Activated CD4-positive, alpha-beta T cell treated with anti-CD3 and anti-CD28 coated beads, Interleukin-2, amount 50 U/mL, for 16 hours (primary cell): ENCODE data around the gene MTA1.

Source experiments
- DNase-seq: peaks from one replicate; pipeline ENCODE4 v3.0.0-alpha.2; 2020

The MTA1 gene

GRCh38 chr14:105447651-105448640 lies 28.3 kb downstream of the MTA1 start:
- no peak for DNase-seq

DNA sequence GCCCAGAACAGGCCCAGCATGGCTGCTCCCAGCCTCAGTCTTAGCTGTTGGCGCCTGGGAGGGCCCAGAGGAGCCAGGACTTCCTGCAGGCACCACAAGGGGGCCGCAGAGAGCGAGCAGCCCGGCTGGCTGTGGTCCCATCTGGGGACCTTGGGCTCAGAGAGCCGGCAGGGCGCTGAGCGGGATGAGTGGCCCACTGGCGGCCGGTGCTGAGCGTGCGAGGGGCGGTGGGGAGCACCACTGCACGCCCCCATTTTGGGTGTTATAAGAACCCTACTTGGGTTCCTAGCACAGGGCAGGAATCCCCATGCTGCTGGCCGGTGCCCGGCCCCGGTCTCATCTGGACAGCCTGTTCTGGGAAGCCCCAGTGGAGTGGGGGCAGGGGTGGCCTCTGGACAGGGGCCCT lies 29.1 kb downstream of the MTA1 start:
- peak; percentile 54 for DNase-seq

DNA sequence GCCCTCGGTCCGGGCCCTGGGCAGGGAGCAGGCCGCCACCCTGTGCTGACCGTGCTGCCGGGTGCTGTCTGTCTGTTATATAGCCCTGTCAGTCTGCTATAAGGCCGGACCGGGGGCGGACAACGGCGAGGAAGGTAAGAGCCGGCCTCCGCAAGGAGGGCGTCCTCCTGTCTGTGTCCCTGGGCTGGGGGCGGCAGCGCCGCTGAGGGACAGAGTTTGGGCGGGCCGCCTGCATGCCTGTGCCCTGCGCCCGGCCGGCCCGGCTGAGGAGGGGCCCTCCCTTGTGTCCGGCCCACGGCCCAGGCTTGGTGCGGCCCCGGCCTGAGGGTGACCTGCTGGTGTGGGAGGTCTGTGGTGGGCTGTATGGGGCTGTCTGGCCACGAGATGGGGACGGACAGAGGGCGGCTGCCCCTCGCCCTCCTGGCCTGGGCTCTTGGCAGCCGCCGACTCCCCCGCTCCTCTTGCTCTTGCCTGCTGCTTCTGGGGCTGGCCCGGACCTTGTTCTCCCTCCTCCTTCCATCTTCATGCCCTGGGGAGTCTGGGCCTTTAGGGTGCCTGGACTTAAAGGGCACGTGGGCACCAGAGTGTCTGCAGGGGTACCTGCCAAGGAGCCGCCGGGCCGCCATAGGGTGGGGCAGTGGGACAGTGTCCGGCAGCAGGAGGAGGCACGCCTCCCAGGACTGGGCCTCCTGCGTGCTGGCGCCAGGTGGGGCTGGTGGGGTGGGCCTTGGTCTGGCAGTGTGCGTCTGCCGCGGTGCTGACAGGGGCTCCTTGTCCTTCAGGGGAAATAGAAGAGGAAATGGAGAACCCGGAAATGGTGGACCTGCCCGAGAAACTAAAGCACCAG lies 29.9 kb downstream of the MTA1 start:
- DNase-seq: no peak

DNA sequence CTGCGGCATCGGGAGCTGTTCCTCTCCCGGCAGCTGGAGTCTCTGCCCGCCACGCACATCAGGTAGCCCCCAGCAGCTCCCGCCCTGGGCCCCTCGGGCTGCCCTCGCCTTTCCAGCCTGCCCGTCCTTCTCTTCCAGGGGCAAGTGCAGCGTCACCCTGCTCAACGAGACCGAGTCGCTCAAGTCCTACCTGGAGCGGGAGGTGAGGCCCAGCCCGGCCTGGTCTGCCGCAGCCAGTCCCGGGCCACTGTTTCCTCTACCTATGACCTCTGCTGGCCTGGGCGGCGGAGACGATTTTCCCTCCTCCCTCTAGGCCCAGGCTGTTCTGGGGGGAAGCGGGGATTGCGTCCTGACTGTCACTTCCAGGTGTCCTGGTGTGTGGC lies 30.5 kb downstream of the MTA1 start:
- DNase-seq: no peak

DNA sequence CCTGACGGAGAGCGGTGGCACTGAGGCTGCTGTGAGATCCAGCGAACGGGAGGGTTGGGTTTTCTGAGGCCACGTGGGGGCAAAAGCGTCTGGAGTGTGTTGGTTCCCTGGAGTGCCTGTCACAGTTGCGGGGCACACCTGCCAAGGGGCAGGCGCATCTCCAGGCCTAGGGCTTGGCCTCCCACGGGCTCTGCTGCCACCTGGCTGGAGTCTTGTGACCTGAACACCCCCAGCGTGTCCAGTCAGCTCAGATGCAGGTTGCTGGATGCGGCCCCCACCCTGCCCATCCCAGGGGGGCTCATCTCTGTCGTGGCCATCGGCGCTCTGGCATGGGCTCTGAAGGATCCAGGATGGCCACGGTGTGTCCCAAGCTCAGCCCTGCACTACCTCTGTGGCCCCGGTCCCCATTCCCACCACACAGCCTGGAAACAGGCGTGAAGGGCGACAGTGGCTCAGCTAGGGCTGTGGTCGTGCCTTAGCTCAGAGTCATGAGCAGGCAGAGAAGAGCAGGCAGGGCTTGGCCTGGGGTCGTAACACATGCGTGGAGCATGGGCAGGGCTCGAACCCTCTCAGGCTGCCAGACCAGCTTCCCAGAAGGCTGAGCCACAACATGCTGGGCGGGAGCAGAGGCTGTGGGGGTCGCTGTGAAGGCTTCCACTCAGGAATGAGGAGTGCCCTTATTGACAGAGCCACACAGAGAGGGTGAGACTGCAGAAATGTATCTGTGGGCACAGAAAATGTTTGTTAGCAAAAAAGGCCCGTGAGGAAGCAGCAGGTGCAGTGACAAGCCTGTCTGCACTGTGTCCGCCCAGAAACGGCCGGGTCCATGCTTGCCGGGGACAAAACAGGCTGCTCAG lies 31.5 kb downstream of the MTA1 start:
- no peak for DNase-seq

DNA sequence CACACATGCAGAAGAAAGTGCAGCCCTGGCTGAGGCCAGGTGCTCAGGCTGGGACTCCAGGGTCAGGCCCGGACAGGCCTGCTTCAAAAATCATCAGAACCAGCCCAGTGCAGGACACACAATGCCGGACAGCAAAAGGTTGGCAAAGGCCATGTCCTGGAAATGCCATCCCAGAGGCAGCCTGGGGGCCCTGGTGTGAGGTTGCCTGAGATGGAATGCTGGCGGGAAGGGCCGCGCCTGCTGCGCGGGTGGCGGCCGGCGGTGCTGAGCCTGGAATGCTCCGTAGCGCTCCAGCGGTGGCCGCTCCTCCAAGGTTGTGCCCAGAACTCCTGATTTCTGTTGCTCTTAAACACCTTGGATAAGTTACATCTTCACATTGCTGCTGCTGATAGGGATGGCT lies 33.3 kb downstream of the MTA1 start:
- DNase-seq: no peak

GRCh38 chr14:105453847-105454246 lies 34.2 kb downstream of the MTA1 start:
- no peak for DNase-seq

DNA sequence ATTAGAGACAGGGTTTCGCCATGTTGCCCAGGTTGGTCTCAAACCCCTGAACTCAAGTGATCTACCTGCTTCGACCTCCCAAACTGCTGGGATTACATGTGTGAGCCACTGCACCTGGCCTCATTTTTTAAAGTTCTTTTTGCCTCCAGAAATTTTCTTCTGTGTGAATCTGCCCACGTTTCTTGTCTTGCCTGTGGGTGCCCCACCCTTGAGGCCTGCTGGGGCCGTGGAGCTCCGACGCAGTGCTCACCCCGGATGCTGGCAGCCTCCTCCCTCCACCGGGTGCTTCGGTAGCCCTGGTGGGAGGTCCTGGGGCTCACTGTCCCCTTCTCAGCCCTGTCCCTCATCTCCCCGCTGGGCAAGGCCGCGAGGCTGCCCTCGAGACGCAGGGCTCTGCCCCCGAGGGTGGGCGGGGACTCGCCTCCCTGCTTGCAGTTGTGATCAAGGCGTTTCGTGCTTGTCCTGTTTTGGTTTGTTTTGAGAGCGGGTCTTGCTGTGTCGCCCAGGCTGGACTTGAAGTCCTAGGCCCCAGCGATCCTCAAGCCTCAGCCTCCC lies 35.5 kb downstream of the MTA1 start:
- DNase-seq: no peak

- no peak for DNase-seq
Measured at GRCh38 chr14:105455766-105456660, 36.4 kb downstream of the MTA1 start.

DNA sequence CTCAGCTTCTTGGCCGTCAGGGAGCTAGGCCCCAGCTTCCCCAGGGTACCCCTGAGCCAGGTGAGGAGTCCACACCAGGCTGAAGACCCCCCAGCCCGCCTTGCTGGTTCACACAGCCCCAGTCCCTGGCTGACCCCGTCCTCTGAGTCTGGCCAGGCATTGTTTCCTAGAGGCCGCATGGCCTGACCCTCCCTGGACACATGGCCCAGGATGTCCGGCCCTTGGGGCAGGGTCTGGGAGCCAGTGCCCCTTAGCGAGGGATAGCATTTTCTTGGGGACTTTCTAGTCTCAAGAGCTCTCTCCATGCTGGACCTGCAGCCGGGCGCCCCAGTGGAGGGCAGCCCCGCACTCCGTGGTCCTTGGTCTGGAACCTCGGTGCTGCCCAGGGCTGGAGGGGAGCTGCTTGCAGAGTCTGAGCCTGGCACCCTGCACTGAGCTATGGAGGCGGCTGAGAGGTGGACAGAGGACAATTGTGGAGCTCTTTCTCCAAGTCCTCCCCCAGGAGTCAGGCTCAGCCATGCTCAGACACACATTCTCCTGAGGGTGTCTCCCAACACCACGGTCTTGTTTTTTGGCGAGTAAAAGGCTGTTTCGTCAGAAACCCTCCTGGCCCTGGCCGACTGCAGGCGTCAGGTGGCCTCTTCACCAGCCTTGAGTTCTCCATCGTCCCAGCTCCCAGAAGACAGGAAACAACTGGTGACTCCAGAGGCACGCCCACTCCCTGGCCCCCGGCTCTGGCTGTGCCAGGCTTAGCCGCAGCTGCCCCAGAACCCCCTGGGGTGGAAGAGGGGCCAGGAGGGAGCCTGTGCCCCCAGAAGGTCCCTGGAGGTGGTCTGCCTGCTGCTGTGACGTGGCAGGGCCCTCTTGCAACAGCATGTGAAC lies 37.4 kb downstream of the MTA1 start:
- DNase-seq: no peak

DNA sequence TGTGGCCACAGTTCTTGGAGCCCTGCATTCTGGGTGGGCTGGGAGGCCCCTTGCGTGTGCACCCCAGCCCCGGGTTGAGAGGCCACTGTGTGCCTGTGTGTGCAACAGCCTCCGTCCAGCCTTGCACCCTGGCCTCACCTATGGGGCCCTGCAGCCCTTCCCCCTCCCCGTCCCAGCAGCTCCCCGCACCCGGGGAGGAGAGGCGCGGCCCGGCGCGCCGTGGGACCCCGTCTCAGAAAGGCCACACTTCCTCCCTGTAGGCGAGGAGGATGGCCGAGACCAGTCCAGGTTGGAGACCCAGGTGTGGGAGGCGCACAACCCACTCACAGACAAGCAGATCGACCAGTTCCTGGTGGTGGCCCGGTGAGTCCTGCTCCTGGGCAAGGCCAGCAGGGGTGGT lies 38.4 kb downstream of the MTA1 start:
- DNase-seq: no peak

- DNase-seq: no peak
Measured at GRCh38 chr14:105458571-105458970, 38.9 kb downstream of the MTA1 start.

GRCh38 chr14:105460116-105460515 lies 40.5 kb downstream of the MTA1 start:
- DNase-seq: no peak

- no peak for DNase-seq
Measured at GRCh38 chr14:105460616-105461015, 41.0 kb downstream of the MTA1 start.

DNA sequence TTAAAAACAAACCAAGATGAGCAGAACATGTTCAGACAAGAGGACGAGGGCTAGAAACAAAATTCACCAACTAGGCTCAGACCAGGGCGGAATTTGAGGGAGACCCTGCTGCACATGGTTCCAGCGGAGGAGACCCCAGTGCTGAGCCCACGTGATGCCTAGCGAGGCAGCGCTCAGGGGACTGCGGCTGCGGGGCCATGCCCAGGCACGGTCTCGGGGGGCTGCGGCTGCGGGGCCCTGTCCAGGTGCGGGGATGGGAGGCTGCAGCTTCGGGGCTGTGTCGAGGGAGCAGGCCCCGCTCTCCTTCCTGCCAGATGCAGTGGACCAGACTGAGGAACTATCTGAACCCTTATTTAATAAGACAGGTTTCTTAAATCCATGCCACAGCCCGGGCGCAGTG lies 42.3 kb downstream of the MTA1 start:
- no peak for DNase-seq

GRCh38 chr14:105464501-105464900 lies 44.9 kb downstream of the MTA1 start:
- DNase-seq: no peak

GRCh38 chr14:105465209-105466031 lies 45.8 kb downstream of the MTA1 start:
- DNase-seq: no peak

DNA sequence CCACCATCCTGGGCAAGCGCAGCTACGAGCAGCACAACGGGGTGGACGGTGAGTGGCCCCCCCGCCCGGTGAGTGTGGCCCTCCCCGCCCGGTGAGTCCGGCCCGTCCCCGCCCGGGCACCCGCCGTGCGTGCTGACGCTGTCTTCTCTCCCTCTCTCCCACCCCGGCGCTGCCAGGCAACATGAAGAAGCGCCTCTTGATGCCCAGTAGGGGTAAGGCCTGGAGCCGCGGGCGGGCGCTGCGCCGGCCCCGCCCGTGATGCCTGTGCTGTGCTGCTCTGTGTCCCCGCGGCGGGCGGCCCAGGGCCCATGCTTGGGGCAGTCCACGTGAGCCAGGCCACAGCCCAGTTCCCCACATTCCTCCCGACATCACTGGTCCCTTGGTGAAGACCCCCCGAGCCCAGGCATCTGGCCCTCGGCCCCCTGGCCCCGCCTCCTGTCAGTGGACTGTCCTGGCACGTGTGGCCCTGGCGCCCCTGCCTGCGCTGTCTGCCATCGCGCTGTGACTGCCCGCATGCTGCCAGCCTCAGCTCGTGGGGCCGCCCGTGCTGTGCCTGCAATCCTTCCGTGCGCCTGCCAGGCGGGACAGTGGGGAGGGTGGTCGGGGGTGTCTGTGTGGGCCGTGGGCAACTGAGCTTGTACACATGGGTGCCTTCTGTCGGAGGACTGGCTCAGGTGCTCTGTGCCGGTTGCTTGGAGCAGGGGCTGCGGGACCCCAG lies 47.1 kb downstream of the MTA1 start:
- DNase-seq: no peak
